ENCODE results near the gene MEI4.

Gene MEI4

GRCh38 chr6:77965449-77965848, 312.6 kb downstream of the MEI4 start:
- no peak for DNase-seq (ENCODE audit: low read depth)

- DNase-seq (ENCODE audit: low read depth): no peak
Observed at GRCh38 chr6:77972334-77972733, 319.5 kb downstream of the MEI4 start.
